Stimulated activated CD4-positive, alpha-beta T cell treated with anti-CD3 and anti-CD28 coated beads, Interleukin-12 subunit alpha, Interleukin-12 subunit beta, amount 100 ng/mL, for 48 hours (primary cell): ENCODE results near the gene DICER1.
"Not testable (repeated sequence)": the region's sequence is repeated elsewhere in the genome, so short reads cannot be mapped to it uniquely, and the experiment has no call there.

Experiments
- DNase-seq, 3 donors: peaks; one replicate each; pipeline ENCODE4 v3.0.0-alpha.2; 2020; ENCODE audit warnings: low read depth in 2 of 3, low spot score in 1 of 3

DICER1 gene

GRCh38 chr14:95185033-95185766, 27.9 kb upstream of the DICER1 start:
- no peak for DNase-seq

- no peak for DNase-seq
Observed at GRCh38 chr14:95184413-95184790, 27.1 kb upstream of the DICER1 start.

GRCh38 chr14:95183532-95184412, 26.4 kb upstream of the DICER1 start:
- DNase-seq, result no peak

GRCh38 chr14:95183082-95183481, 25.8 kb upstream of the DICER1 start:
- no peak for DNase-seq

DNA sequence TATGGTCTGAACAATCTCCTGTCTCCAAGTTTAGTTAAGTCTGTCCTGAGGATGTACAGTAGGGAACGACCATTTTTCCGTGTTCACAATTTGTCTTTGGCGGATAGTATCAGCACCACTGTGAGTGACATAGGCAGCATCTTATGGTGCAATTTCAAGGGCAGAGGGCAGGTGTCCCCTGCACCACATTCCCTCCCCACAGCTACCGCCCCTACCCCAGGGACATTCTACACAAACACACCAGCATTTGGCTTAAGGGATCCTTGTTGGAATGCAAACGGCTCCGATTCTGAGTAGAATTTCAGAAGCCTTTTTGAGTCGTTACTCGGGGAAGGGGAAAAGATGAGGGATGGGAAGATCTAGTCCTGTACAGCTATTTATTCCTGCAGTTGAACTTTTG, 25.1 kb upstream of the DICER1 start:
- no peak for DNase-seq

GRCh38 chr14:95180966-95181741, 23.8 kb upstream of the DICER1 start:
- no peak for DNase-seq

GRCh38 chr14:95175670-95176069, 18.3 kb upstream of the DICER1 start:
- DNase-seq, result not testable (repeated sequence)

DNA sequence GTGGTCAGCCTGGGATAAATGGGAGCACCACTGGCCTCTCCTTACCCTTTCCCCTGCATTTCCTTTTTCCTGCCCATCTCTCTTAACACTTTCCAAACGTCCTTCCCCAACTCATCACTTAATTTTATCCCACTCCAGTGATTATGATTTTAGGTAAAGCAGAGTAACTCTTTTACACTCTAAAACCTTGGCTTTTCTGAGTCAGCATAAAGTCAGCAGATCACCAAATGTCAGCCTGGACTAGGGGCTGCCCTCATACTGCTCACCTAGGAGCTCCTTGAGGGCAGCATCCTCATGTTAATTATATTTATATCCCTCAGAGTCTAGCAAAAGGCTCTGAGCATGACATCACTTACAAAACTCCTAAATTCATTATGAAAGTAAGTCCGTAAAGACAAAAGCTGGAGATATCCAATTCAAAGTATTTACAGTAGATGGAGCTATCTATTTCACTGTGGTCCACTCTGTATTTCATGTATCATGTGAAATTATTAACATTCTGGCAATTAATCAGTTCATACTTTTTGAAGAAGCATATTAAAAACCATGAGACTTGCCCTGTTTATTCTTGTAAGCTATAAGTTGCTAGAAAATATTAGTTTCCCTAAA, 17.0 kb upstream of the DICER1 start:
- DNase-seq, result no peak

DNA sequence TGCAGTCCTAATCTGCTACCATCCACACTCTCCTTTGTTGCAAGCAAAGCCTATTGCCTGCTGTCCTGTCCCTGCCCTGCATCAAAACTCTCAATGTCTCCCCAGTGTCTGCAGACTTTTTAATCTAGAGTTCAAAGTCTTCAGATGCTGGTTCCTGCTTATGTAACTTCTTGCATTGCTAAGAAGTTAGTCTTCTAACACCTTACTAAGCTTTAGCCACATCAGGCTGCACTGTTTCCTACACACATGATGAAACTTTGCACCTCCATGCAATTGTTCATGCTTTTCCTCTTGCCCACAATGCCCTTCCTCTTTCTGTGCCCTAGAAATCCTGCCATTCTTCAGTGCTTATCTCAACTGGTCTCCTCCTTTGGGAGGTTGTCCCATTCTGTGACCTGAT, 16.2 kb upstream of the DICER1 start:
- no peak for DNase-seq

DNA sequence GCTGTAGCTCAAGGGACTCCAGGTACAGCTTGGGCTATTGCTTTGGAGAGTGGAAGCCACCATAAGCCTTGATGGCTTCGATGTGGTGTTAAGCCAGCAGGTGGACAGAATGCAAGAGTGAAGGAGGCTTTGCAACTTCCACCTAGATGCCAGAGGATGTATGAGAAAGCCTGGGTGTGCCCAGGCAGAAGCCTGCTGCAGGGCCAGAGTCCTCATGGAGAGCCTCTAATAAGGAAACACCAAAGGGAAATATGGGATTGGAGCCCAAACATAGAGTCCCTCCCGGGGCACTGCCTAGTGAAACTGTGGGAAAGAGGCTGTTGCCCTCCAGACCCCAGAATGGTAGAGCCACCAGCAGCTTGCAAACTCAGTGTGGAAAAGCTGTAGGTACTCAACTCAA, 9.8 kb upstream of the DICER1 start:
- DNase-seq, result no peak

DNA sequence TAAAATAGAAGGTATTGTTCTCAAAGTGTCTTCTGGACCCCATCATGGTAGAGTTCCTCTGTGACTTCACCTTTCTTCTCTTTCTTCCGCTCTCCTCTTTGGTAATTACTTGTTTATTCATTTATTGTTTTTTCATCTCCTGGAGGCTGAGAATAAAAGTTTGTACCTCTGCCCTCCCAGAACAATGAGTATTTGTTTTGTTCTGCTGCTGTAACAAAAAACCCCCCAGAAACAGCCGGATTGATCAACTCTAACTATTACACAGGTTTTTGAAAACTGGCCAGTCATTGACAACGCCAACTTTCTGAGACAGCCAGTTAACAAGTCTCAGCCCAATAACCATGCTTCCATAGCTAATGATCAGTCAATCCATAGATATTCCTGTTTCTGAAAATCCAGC, 8.2 kb upstream of the DICER1 start:
- DNase-seq, result no peak

DNA sequence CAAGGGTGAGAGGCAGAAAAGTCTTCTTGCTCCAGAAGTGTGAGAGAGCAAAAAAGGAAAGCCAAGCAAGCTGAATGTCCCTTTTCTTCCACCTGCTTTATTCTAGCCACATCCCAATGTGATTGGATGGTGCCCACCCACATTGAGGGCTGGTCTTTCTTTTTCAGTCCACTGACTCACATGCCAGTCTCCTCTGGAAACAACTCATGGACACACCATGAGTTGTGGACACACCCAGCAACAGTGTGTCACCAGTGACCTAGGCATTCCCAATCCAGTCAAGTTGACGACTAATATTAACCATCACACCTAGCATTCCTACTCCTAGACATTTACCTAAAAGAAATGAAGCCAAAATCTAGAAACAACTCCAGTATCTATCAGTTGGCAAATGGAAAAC, 7.2 kb upstream of the DICER1 start:
- DNase-seq, result no peak

DNA sequence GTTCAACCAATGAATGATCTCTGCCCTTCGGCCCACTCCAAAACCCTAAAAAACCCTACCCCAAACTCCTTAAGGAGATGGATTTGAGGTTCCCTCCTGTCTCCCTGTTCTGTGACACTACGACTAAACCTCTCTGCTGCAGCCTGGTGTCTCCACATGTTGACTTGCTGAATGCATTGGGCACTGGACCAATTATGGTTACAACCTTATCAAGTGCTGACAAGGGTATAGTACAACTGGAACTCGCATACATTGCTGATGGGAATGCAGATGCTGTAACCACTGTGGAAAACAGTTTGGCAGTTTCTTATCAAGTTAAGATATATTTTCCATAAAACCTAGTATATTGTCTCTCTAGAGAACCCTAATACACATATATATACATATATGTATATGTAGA, 6.3 kb upstream of the DICER1 start:
- no peak for DNase-seq

DNA sequence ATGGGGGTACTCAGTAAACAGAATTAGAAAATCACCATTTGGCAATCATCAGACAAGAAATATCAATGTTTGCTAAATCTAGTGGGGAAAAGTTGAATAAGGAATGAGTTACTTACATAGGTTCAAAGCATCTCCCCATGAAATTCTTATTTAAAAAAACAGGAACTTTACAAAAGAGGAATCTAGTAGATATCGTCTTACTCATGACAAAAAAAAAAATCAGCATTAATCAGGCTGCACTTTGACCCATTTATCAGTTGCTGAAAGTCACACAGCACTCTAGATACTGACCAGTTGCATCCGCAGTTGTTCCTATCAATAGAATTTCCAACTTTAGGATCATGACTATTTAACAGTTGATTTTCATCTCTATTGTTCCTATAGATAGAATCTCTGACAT, 5.8 kb upstream of the DICER1 start:
- no peak for DNase-seq

- no peak for DNase-seq
Observed at GRCh38 chr14:95162641-95163040, 5.3 kb upstream of the DICER1 start.

- no peak for DNase-seq
Observed at GRCh38 chr14:95157048-95157326, 342 bp downstream of the DICER1 start.

DNA sequence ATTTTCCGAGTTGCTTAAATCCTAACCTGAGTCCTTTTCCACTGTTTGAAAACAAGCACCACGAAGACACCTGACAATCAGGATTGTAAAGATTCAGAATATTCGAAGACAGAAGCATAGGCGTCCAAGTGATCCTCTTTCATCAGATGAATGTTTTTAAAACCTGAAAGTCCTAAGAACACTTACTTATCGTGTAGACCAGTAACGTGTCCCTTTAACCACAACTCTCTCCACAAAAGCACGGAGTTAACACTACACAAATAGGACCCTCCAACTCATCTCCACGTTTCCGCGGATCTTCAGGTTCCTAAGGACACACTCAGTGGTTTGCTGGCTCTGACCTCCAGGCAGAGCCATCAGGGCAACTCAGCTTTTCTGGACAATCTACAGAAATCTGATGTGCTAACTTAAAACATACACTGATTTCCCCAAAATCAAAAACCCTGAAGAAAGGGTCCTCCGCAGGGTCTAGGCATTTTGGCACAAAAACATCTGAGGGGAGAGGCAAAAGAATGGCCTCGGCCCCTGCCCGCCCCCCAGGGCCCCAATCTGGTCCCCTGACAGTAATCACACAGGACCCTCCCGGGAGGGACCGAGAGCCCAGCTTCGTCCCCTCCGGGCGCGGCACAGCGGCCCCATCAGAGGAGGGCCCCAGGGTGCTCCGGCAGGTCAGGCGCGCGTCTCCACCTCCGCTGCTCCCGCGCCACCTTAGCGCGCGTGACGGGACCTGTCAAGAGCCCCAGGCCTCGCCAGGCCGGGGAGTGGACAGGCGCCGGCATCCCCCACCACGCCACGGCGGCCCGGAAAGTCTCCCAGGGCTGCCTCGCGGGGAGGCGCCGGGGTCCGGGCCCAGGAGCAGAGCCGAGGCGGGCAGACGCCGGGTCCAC, 925 bp downstream of the DICER1 start:
- no peak for DNase-seq

DNA sequence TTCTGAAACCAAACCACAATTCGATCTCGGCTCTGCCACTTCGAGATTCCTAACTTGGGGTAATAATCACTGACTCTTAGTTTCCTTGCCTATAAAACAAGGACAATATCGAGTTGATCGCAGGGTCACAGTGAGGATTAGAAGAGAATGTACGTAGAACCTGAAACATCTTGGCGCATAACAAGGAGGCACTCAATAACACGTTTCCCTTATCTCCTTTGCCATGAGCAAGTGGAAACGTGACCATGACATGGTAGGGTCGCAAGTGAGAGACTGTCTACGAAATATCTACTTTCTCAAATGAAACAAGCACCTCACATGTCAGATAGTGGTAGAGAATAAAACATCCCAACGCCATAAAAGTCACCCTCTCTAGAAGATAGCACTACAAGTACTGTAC, 2.3 kb downstream of the DICER1 start:
- DNase-seq, result no peak

- DNase-seq, result no peak
Observed at GRCh38 chr14:95153866-95154265, 3.5 kb downstream of the DICER1 start.

DNA sequence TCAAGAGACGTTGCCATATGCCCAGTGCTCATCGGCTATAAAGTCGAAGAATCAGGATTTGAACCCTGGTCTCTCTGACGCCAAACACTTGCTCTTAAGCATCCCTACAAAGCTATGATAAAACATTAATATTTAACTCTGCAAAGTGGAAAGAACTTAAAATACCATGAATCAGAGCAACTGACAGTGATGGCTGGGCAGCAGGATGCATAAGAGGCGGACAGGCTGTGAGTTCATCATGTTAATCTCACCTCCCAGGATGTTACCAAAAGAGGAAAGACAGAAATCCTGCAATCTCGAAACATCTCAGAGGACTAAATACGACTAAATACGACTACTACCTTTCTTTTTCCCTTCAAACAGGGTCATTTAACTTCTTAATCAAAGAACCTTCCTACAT, 5.8 kb downstream of the DICER1 start:
- DNase-seq, result no peak

DNA sequence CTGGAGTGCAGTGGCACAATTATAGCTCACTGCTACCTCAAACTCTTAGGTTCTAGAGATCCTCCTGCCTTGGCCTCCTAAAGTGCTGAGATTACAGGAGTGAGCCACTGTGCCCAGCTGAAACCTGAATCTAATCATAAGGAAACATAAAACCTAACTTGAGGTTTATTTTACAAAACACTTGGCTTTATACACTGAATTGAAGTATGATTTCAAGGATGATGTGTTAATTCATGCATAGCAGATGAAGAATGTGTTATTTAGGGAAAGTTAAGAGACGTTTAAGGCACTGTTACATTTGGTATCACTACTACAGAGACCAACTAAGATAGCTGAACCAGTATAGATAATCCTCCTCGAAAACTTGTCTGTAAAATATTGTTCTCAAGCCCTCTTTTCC, 6.4 kb downstream of the DICER1 start:
- no peak for DNase-seq
